Stimulated activated effector memory CD8-positive, alpha-beta T cell treated with anti-CD3 and anti-CD28 coated beads, Interleukin-12 subunit alpha, Interleukin-12 subunit beta, amount 100 ng/mL, for 72 hours (primary cell): Measurements from ENCODE around the gene LMF1.
A peak's percentile ranks its signal among the peaks of the same experiment; 100 is the strongest.

Source experiments
- ATAC-seq: fragments of 150-1000 bp; cut with Tn5 transposase; 2 replicates; pipeline ENCODE4 v1.10.0; 2021
- DNase-seq, 2 donors: peaks; one replicate each; pipeline ENCODE4 v3.0.0; 2021 to 2022; ENCODE audit warnings: low spot score in 2 of 2
- H3K27ac Mint-ChIP-seq: one replicate; pipeline ENCODE4 v1.8.0; 2022; ENCODE audit warnings: mild to moderate bottlenecking, mixed read lengths
- H3K36me3 Mint-ChIP-seq: one replicate; pipeline ENCODE4 v1.8.0; 2022; ENCODE audit warnings: mild to moderate bottlenecking, mixed read lengths
- H3K4me1 Mint-ChIP-seq: one replicate; pipeline ENCODE4 v1.8.0; 2022; ENCODE audit warnings: mixed read lengths
- H3K4me3 Mint-ChIP-seq: one replicate; pipeline ENCODE4 v1.8.0; 2022; ENCODE audit warnings: mild to moderate bottlenecking, mixed read lengths
- H3K9me3 Mint-ChIP-seq: one replicate; pipeline ENCODE4 v1.8.0; 2022; ENCODE audit warnings: mixed read lengths

LMF1 gene

GRCh38 chr16:879986-880385 lies 90.8 kb downstream of the LMF1 start:
- Mint-ChIP-seq H3K9me3 (no peaks in the 10 kb centered on the region), H3K4me1 (peaks cover 8% of the 10 kb centered on the region), H3K36me3 (no peaks in the 10 kb centered on the region), H3K4me3 (no peak overlapping the region), H3K27ac (no peak overlapping the region)
- ATAC-seq (no peak), DNase-seq (no peak)

- no peak overlapping the region for H3K4me3 Mint-ChIP-seq
- ATAC-seq (no peak), DNase-seq (no peak)
Observed at GRCh38 chr16:879461-879861, 91.3 kb downstream of the LMF1 start.

GRCh38 chr16:878886-879285 lies 91.9 kb downstream of the LMF1 start:
- no peaks in the 10 kb centered on the region for H3K9me3 Mint-ChIP-seq
- H3K4me1 Mint-ChIP-seq, result peaks cover 8% of the 10 kb centered on the region
- H3K27ac Mint-ChIP-seq, result no peak overlapping the region
- DNase-seq (no peak), ATAC-seq (no peak)
- H3K4me3 Mint-ChIP-seq, result no peak overlapping the region
- H3K36me3 Mint-ChIP-seq, result no peaks in the 10 kb centered on the region

More at GRCh38 chr16:879461-879861, 91.3 kb downstream of the LMF1 start:
- H3K9me3 Mint-ChIP-seq, result no peaks in the 10 kb centered on the region
- no peaks in the 10 kb centered on the region for H3K36me3 Mint-ChIP-seq
- no peak overlapping the region for H3K27ac Mint-ChIP-seq
- peaks cover 8% of the 10 kb centered on the region for H3K4me1 Mint-ChIP-seq

GRCh38 chr16:878072-878784 lies 92.6 kb downstream of the LMF1 start:
- peaks cover 8% of the 10 kb centered on the region for H3K4me1 Mint-ChIP-seq
- no peak overlapping the region for H3K4me3 Mint-ChIP-seq
- H3K27ac Mint-ChIP-seq, result no peak overlapping the region
- H3K9me3 Mint-ChIP-seq, result no peaks in the 10 kb centered on the region
- DNase-seq, result no peak
- ATAC-seq, result peak; percentile 70
- H3K36me3 Mint-ChIP-seq, result no peaks in the 10 kb centered on the region

GRCh38 chr16:877242-878071 lies 93.3 kb downstream of the LMF1 start:
- DNase-seq, result no peak
- no peak overlapping the region for H3K27ac Mint-ChIP-seq
- no peak overlapping the region for H3K4me3 Mint-ChIP-seq
- no peaks in the 10 kb centered on the region for H3K9me3 Mint-ChIP-seq
- ATAC-seq, result peak; percentile 42
- peaks cover 8% of the 10 kb centered on the region for H3K4me1 Mint-ChIP-seq
- H3K36me3 Mint-ChIP-seq, result no peaks in the 10 kb centered on the region

GRCh38 chr16:876523-877241 lies 94.1 kb downstream of the LMF1 start:
- no peaks in the 10 kb centered on the region for H3K9me3 Mint-ChIP-seq
- peaks cover 8% of the 10 kb centered on the region for H3K4me1 Mint-ChIP-seq
- H3K4me3 Mint-ChIP-seq, result no peak overlapping the region
- no peak for ATAC-seq
- H3K36me3 Mint-ChIP-seq, result no peaks in the 10 kb centered on the region
- H3K27ac Mint-ChIP-seq, result no peak overlapping the region
- DNase-seq, result no peak

- H3K9me3 Mint-ChIP-seq, result no peaks in the 10 kb centered on the region
- ATAC-seq, result no peak
- no peak overlapping the region for H3K4me3 Mint-ChIP-seq
- no peaks in the 10 kb centered on the region for H3K36me3 Mint-ChIP-seq
- no peak overlapping the region for H3K27ac Mint-ChIP-seq
- peaks cover 8% of the 10 kb centered on the region for H3K4me1 Mint-ChIP-seq
- no peak for DNase-seq
Observed at GRCh38 chr16:876041-876335, 94.8 kb downstream of the LMF1 start.

GRCh38 chr16:875182-876040 lies 95.4 kb downstream of the LMF1 start:
- Mint-ChIP-seq H3K27ac (no peak overlapping the region), H3K4me3 (no peak overlapping the region), H3K36me3 (no peaks in the 10 kb centered on the region), H3K9me3 (no peaks in the 10 kb centered on the region), H3K4me1 (peaks cover 8% of the 10 kb centered on the region)
- ATAC-seq, result no peak
- no peak for DNase-seq

GRCh38 chr16:874366-875181 lies 96.2 kb downstream of the LMF1 start:
- no peak overlapping the region for H3K27ac Mint-ChIP-seq
- DNase-seq (no peak), ATAC-seq (no peak)
- H3K9me3 Mint-ChIP-seq, result no peaks in the 10 kb centered on the region
- peaks cover 8% of the 10 kb centered on the region for H3K4me1 Mint-ChIP-seq
- H3K4me3 Mint-ChIP-seq, result no peak overlapping the region
- H3K36me3 Mint-ChIP-seq, result no peaks in the 10 kb centered on the region

- Mint-ChIP-seq H3K27ac (no peak overlapping the region), H3K4me3 (no peak overlapping the region)
- no peak for ATAC-seq
Observed at GRCh38 chr16:873889-874288, 96.9 kb downstream of the LMF1 start.

GRCh38 chr16:873243-873661 lies 97.5 kb downstream of the LMF1 start:
- H3K4me3 Mint-ChIP-seq, result no peak overlapping the region
- H3K27ac Mint-ChIP-seq, result no peak overlapping the region
- peaks cover 8% of the 10 kb centered on the region for H3K4me1 Mint-ChIP-seq
- no peaks in the 10 kb centered on the region for H3K9me3 Mint-ChIP-seq
- no peaks in the 10 kb centered on the region for H3K36me3 Mint-ChIP-seq
- DNase-seq, result no peak
- no peak for ATAC-seq

More at GRCh38 chr16:873889-874288, 96.9 kb downstream of the LMF1 start:
- DNase-seq, result no peak
- Mint-ChIP-seq H3K9me3 (no peaks in the 10 kb centered on the region), H3K36me3 (no peaks in the 10 kb centered on the region), H3K4me1 (peaks cover 8% of the 10 kb centered on the region)

GRCh38 chr16:872436-873242 lies 98.1 kb downstream of the LMF1 start:
- Mint-ChIP-seq H3K27ac (no peak overlapping the region), H3K4me1 (peaks cover 6% of the 10 kb centered on the region), H3K4me3 (no peak overlapping the region), H3K36me3 (no peaks in the 10 kb centered on the region), H3K9me3 (no peaks in the 10 kb centered on the region)
- DNase-seq, result no peak
- ATAC-seq, result no peak

- H3K36me3 Mint-ChIP-seq, result no peaks in the 10 kb centered on the region
- no peak overlapping the region for H3K4me3 Mint-ChIP-seq
- no peaks in the 10 kb centered on the region for H3K9me3 Mint-ChIP-seq
- H3K4me1 Mint-ChIP-seq, result no peaks in the 10 kb centered on the region
- ATAC-seq (no peak), DNase-seq (no peak)
- no peak overlapping the region for H3K27ac Mint-ChIP-seq
Observed at GRCh38 chr16:871562-872345, 99.0 kb downstream of the LMF1 start.
